Neural cell (in vitro differentiated cells): Measurements from ENCODE around the gene MYO15A. TPM values are rescaled to one million over a fixed set of nuclear protein-coding genes. Genes with fewer than 3 reads are reported as not detected.

Experiments used
- H2AFZ ChIP-seq: fragments of 200-600, 300-800 bp; sonication (generic), shearing (Covaris generic); 2 replicates; pipeline ENCODE4 v1.6.0; 2014; ENCODE audit warnings: low read depth, mild to moderate bottlenecking, antibody characterized with exemption, low read length, moderate library complexity
- H3F3A ChIP-seq: fragments of 200-600 bp; shearing (Covaris generic); 2 replicates; pipeline ENCODE4 v1.6.1; 2016; ENCODE audit warnings: mild to moderate bottlenecking, moderate library complexity, mixed read lengths, antibody characterized with exemption, low read length; ENCODE audit not compliant: insufficient read depth, poor library complexity, severe bottlenecking
- H3K27ac ChIP-seq: fragments of 200-600, 300-800 bp; sonication (generic), shearing (Covaris generic); 2 replicates; pipeline ENCODE4 v1.5.1; 2014; ENCODE audit warnings: mild to moderate bottlenecking, low read length, moderate library complexity
- H3K27me3 ChIP-seq: fragments of 300-800, 200-600 bp; sonication (generic), shearing (Covaris generic); 2 replicates; pipeline ENCODE4 v1.6.0; 2014; ENCODE audit warnings: mild to moderate bottlenecking, low read depth, low read length, moderate library complexity; ENCODE audit not compliant: insufficient read depth
- H3K36me3 ChIP-seq: fragments of 300-800, 200-600 bp; sonication (generic), shearing (Covaris generic); 2 replicates; pipeline ENCODE4 v1.5.1; 2014; ENCODE audit warnings: mild to moderate bottlenecking, antibody characterized with exemption, low read length, moderate library complexity; ENCODE audit not compliant: insufficient read depth
- H3K4me2 ChIP-seq: fragments of 300-800, 200-600 bp; sonication (generic), shearing (Covaris generic); 2 replicates; pipeline ENCODE4 v1.6.0; 2014; ENCODE audit warnings: mild to moderate bottlenecking, low read length
- H3K4me3 ChIP-seq: fragments of 300-800, 200-600 bp; sonication (generic), shearing (Covaris generic); 2 replicates; pipeline ENCODE4 v1.5.1; 2014; ENCODE audit warnings: mild to moderate bottlenecking, low read length, moderate library complexity
- H3K79me2 ChIP-seq: fragments of 200-600 bp; shearing (Covaris generic); replicated peaks from 2 replicates; pipeline ENCODE4 v1.6.0; 2014; ENCODE audit warnings: mild to moderate bottlenecking, low read length, moderate library complexity; ENCODE audit not compliant: insufficient read depth
- H3K9ac ChIP-seq: fragments of 300-800, 200-600 bp; sonication (generic), shearing (Covaris generic); 2 replicates; pipeline ENCODE4 v1.6.1; 2016; ENCODE audit warnings: mild to moderate bottlenecking, low read length, mixed read lengths
- H3K9me2 ChIP-seq: fragments of 200-600 bp; shearing (Covaris generic); 2 replicates; pipeline ENCODE4 v1.6.1; 2016; ENCODE audit warnings: mild to moderate bottlenecking, low read length, mixed read lengths; ENCODE audit not compliant: insufficient read depth
- H3K9me3 ChIP-seq: fragments of 200-600, 300-800 bp; sonication (generic), shearing (Covaris generic); 2 replicates; pipeline ENCODE4 v1.6.1; 2016; ENCODE audit warnings: mild to moderate bottlenecking, mixed run types, low read length, moderate library complexity, mixed read lengths
- H4K20me1 ChIP-seq: fragments of 200-600 bp; shearing (Covaris generic); 2 replicates; pipeline ENCODE4 v1.6.1; 2016; ENCODE audit warnings: mild to moderate bottlenecking, mixed run types; ENCODE audit not compliant: insufficient read depth
- CTCF ChIP-seq: fragments of 450-650 bp; IDR thresholded peaks from 2 replicates; pipeline ENCODE4 v1.5.1; 2014; ENCODE audit warnings: antibody characterized with exemption, mild to moderate bottlenecking, moderate library complexity; ENCODE audit not compliant: poor library complexity, severe bottlenecking
- EP300 ChIP-seq: fragments of 450-650 bp; conservative IDR thresholded peaks from 2 replicates; pipeline ENCODE4 v1.6.1; 2014; ENCODE audit warnings: antibody characterized with exemption, mild to moderate bottlenecking, moderate library complexity; ENCODE audit not compliant: poor library complexity, severe bottlenecking
- EZH2 ChIP-seq: fragments of 200-600, 300-800 bp; shearing (Covaris generic), sonication (generic); IDR thresholded peaks from 2 replicates; pipeline ENCODE4 v1.6.1; 2014; ENCODE audit warnings: antibody characterized with exemption, low read length, borderline replicate concordance, mild to moderate bottlenecking; ENCODE audit not compliant: insufficient read depth, poor library complexity, severe bottlenecking
- MXI1 ChIP-seq: fragments of 450-650 bp; conservative IDR thresholded peaks from 2 replicates; pipeline ENCODE4 v1.6.1; 2014; ENCODE audit warnings: antibody characterized with exemption, mild to moderate bottlenecking; ENCODE audit not compliant: poor library complexity, severe bottlenecking
- POLR2AphosphoS5 ChIP-seq: IDR thresholded peaks from 2 replicates; pipeline ENCODE4 v1.6.1; 2012
- RAD21 ChIP-seq: fragments of 450-650 bp; conservative IDR thresholded peaks from 2 replicates; pipeline ENCODE4 v1.6.1; 2014; ENCODE audit warnings: antibody characterized with exemption, mild to moderate bottlenecking, moderate library complexity
- REST ChIP-seq: IDR thresholded peaks from 2 replicates; pipeline ENCODE4 v1.6.1; 2012; ENCODE audit warnings: borderline replicate concordance
- SMC3 ChIP-seq: fragments of 450-650 bp; conservative IDR thresholded peaks from 2 replicates; pipeline ENCODE4 v1.6.1; 2014; ENCODE audit warnings: antibody characterized with exemption, mild to moderate bottlenecking, moderate library complexity; ENCODE audit not compliant: poor library complexity
- TAF1 ChIP-seq: IDR thresholded peaks from 2 replicates; pipeline ENCODE4 v1.6.1; 2012; ENCODE audit warnings: low read depth
- polyA plus RNA-seq: library from polyadenylated mRNA; depleted of rRNA; stranded (reverse); fragments of >200 nt; gene quantifications from 2 replicates; pipeline ENCODE4 v1.2.3, GENCODE V29; 2014

MYO15A gene
- polyA plus RNA-seq, 1 donor from 2014 or later: 1.9 TPM

- H3F3A ChIP-seq: peaks cover 3% of the 10 kb centered on the region
- H3K4me2 ChIP-seq: no peak overlapping the region
- no peaks in the 10 kb centered on the region for H4K20me1 ChIP-seq
- peaks cover 52% of the 10 kb centered on the region for H3K79me2 ChIP-seq
- no peak overlapping the region for H3K27ac ChIP-seq
- H3K9ac ChIP-seq: no peak overlapping the region
- no peaks in the 10 kb centered on the region for H3K36me3 ChIP-seq
- no peaks in the 10 kb centered on the region for H3K9me3 ChIP-seq
- TF ChIP-seq EZH2 (no peak), RAD21 (no peak), TAF1 (no peak), EP300 (no peak), CTCF (no peak)
- H2AFZ ChIP-seq: no peak overlapping the region
- no peaks in the 10 kb centered on the region for H3K9me2 ChIP-seq
- H3K27me3 ChIP-seq: no peaks in the 10 kb centered on the region
- no peak overlapping the region for H3K4me3 ChIP-seq
Observed at GRCh38 chr17:18228176-18228682, 119.7 kb downstream of the MYO15A start.

- Histone ChIP-seq H3F3A (peaks cover 3% of the 10 kb centered on the region), H3K79me2 (peaks cover 52% of the 10 kb centered on the region), H3K9ac (no peak overlapping the region), H3K27ac (no peak overlapping the region), H3K27me3 (no peaks in the 10 kb centered on the region), H3K4me3 (no peak overlapping the region), H2AFZ (no peak overlapping the region), H4K20me1 (no peaks in the 10 kb centered on the region), H3K4me2 (no peak overlapping the region), H3K9me2 (no peaks in the 10 kb centered on the region), H3K36me3 (no peaks in the 10 kb centered on the region), H3K9me3 (no peaks in the 10 kb centered on the region)
- TF ChIP-seq EP300: no peak
- TF ChIP-seq RAD21: no peak
- TF ChIP-seq SMC3: no peak
- TF ChIP-seq EZH2: no peak
- no peak for TF ChIP-seq REST
- no peak for TF ChIP-seq TAF1
- no peak for TF ChIP-seq CTCF
- TF ChIP-seq POLR2AphosphoS5: no peak
- TF ChIP-seq MXI1: no peak
Observed at GRCh38 chr17:18229254-18229653, 120.7 kb downstream of the MYO15A start.

Other genes starting within 250 kb of the MYO15A start
- 40.9 and 53.4 TPM in 2 replicates for gene TOM1L2, start 136.4 kb upstream of the MYO15A start, polyA plus RNA-seq
- 1.3 and 1.9 TPM in 2 replicates for gene DRC3, start 135.9 kb upstream of the MYO15A start, polyA plus RNA-seq
- 30.5 and 33.3 TPM in 2 replicates for gene ATPAF2, start 69.6 kb upstream of the MYO15A start, polyA plus RNA-seq
- 3.6 and 4.9 TPM in 2 replicates for gene GID4, start 69.3 kb upstream of the MYO15A start, polyA plus RNA-seq
- gene DRG2, start 20.8 kb upstream of the MYO15A start, polyA plus RNA-seq: 40.6 and 51.2 TPM in 2 replicates
- gene ALKBH5, start 75.1 kb downstream of the MYO15A start, polyA plus RNA-seq: 55.0 and 63.0 TPM in 2 replicates
- gene LLGL1, start 116.9 kb downstream of the MYO15A start, polyA plus RNA-seq: 52.2 and 59.5 TPM in 2 replicates
- 93.0 and 120 TPM in 2 replicates for gene FLII, start 150.0 kb downstream of the MYO15A start, polyA plus RNA-seq
- gene MIEF2, start 151.9 kb downstream of the MYO15A start, polyA plus RNA-seq: 74.9 and 102 TPM in 2 replicates
- 22.9 and 31.9 TPM in 2 replicates for gene TOP3A, start 206.2 kb downstream of the MYO15A start, polyA plus RNA-seq
- gene SMCR8, start 206.5 kb downstream of the MYO15A start, polyA plus RNA-seq: 4.3 and 6.9 TPM in 2 replicates